NCI-H2227 (cell line): Measurements from ENCODE around the gene CATSPER1.
"Not testable (repeated sequence)": the region's sequence is repeated elsewhere in the genome, so short reads cannot be mapped to it uniquely, and the experiment has no call there.

Source experiments
- DNase-seq: peaks from one replicate; lab custom pipeline; 2025; ENCODE audit not compliant: unreplicated experiment; lab: John Stamatoyannopoulos, UW

CATSPER1 gene

GRCh38 chr11:66051766-66052663 lies 25.7 kb upstream of the CATSPER1 start, which contains the start of gene SF3B2:
Gene SF3B2 (plus strand): TSS chr11:66052364. CDS start chr11:66052385, 21 bp downstream.
- peak; percentile 99 for DNase-seq

GRCh38 chr11:66051371-66051765 lies 25.1 kb upstream of the CATSPER1 start:
- DNase-seq = peak; percentile 54

- DNase-seq = peak; percentile 42
Observed at GRCh38 chr11:66050581-66051231, 24.4 kb upstream of the CATSPER1 start.

- peak; percentile 83 for DNase-seq
Observed at GRCh38 chr11:66048547-66049323, 22.5 kb upstream of the CATSPER1 start, which contains the start of gene GAL3ST3. Gene GAL3ST3 (minus strand): TSS chr11:66049161. CDS start chr11:66045415, 3,746 bp downstream.

GRCh38 chr11:66047541-66048365 lies 21.5 kb upstream of the CATSPER1 start:
- no peak for DNase-seq

GRCh38 chr11:66046901-66047300 lies 20.6 kb upstream of the CATSPER1 start:
- DNase-seq = no peak

GRCh38 chr11:66045177-66045639 lies 18.9 kb upstream of the CATSPER1 start:
- peak; percentile 76 for DNase-seq

GRCh38 chr11:66044757-66045156 lies 18.5 kb upstream of the CATSPER1 start:
- DNase-seq = no peak

GRCh38 chr11:66042996-66043906 lies 17.0 kb upstream of the CATSPER1 start:
- no peak for DNase-seq

- no peak for DNase-seq
Observed at GRCh38 chr11:66042227-66042995, 16.1 kb upstream of the CATSPER1 start.

- DNase-seq = no peak
Observed at GRCh38 chr11:66039765-66040164, 13.5 kb upstream of the CATSPER1 start.

- DNase-seq = no peak
Observed at GRCh38 chr11:66037327-66037726, 11.0 kb upstream of the CATSPER1 start.

- no peak for DNase-seq
Observed at GRCh38 chr11:66036334-66036710, 10.0 kb upstream of the CATSPER1 start.

GRCh38 chr11:66035653-66036333 lies 9.5 kb upstream of the CATSPER1 start:
- no peak for DNase-seq

GRCh38 chr11:66032957-66033735 lies 6.9 kb upstream of the CATSPER1 start:
- DNase-seq = no peak

- not testable (repeated sequence) for DNase-seq
Observed at GRCh38 chr11:66023186-66023440, 3.2 kb downstream of the CATSPER1 start.

GRCh38 chr11:66022401-66023185 lies 3.7 kb downstream of the CATSPER1 start:
- DNase-seq = peak; percentile 87
